ENCODE measurements around the gene PRPF31. TPM values are rescaled to one million over a fixed set of nuclear protein-coding genes. Genes with fewer than 3 reads are reported as not detected.

Gene PRPF31
- polyA plus RNA-seq, 1 of the 3 experiments (the other 2 are of a cell fraction), result 81.0 TPM

- POLR2A ChIA-PET, result no interaction called here
- Histone ChIP-seq H3K4me1 (ENCODE audit: control insufficient read depth in 1 of 2, insufficient read depth in 2 of 2, low read depth in 1 of 2, low read length in 1 of 2) (no peaks in the 10 kb centered on the region), H3K9me2 (no peaks in the 10 kb centered on the region), H3K36me3 (replicated peaks in 1 of 2; ENCODE audit: control insufficient read depth in 1 of 2, insufficient read depth in 2 of 2, low read length in 1 of 2) (no peaks in the 10 kb centered on the region), H3K9me3 (no peaks in the 10 kb centered on the region), H3K4me3 (ENCODE audit: low read depth in 2 of 2, low read length in 1 of 2) (no peak overlapping the region), H3F3A (replicated peaks; ENCODE audit: insufficient read depth) (no peaks in the 10 kb centered on the region), H4K20me1 (ENCODE audit: insufficient read depth) (no peaks in the 10 kb centered on the region), H3K27me3 (ENCODE audit: insufficient read depth) (peaks cover 66% of the 10 kb centered on the region; the same call in 1 of the 2 replicates), H3K79me2 (ENCODE audit: insufficient read depth) (no peaks in the 10 kb centered on the region), H3K4me2 (no peak overlapping the region), H3K9ac (no peak overlapping the region), H2AFZ (ENCODE audit: low read depth) (no peak overlapping the region), H3K27ac (ENCODE audit: low read depth in 2 of 2, low read length in 1 of 2) (no peak overlapping the region)
- 26% methylated on average over 9 of the region's 10 CpGs for WGBS (ENCODE audit: low lambda C conversion rate)
- DNase-seq, result no peak
- TF ChIP-seq NFIC (IDR thresholded peaks at IDR 0.05; ENCODE audit: borderline replicate concordance), result no peak
- TF ChIP-seq RFX5 (IDR thresholded peaks at IDR 0.05; ENCODE audit: low read length), result no peak
- no peak for TF ChIP-seq GABPA (IDR thresholded peaks at IDR 0.05; ENCODE audit: low read depth)
- TF ChIP-seq FOSL2 (IDR thresholded peaks at IDR 0.05; ENCODE audit: borderline replicate concordance, low read depth), result no peak
- no peak for TF ChIP-seq SIN3A (IDR thresholded peaks at IDR 0.05; ENCODE audit: borderline replicate concordance, low read depth, low read length)
- TF ChIP-seq, protein P1, sequence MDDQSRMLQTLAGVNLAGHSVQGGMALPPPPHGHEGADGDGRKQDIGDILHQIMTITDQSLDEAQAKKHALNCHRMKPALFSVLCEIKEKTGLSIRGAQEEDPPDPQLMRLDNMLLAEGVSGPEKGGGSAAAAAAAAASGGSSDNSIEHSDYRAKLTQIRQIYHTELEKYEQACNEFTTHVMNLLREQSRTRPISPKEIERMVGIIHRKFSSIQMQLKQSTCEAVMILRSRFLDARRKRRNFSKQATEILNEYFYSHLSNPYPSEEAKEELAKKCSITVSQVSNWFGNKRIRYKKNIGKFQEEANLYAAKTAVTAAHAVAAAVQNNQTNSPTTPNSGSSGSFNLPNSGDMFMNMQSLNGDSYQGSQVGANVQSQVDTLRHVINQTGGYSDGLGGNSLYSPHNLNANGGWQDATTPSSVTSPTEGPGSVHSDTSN (IDR thresholded peaks at IDR 0.05), result no peak
- no peak for TF ChIP-seq FOXJ3 (CRISPR knock-in tag; IDR thresholded peaks at IDR 0.05)
- TF ChIP-seq SMC3 (IDR thresholded peaks at IDR 0.05; ENCODE audit: low read depth, low read length), result no peak
- no peak for TF ChIP-seq TCF12 (IDR thresholded peaks at IDR 0.05)
- no peak for TF ChIP-seq JUND (IDR thresholded peaks at IDR 0.05)
- TF ChIP-seq EZH2phosphoT487 (IDR thresholded peaks at IDR 0.05; ENCODE audit: borderline replicate concordance, low read depth), result no peak
- TF ChIP-seq IRF3 (IDR thresholded peaks at IDR 0.05; ENCODE audit: low read depth, low read length), result no peak
- TF ChIP-seq RAD21 (IDR thresholded peaks at IDR 0.05; ENCODE audit: low read length), result no peak
- TF ChIP-seq CHD2 (IDR thresholded peaks at IDR 0.05; ENCODE audit: low read length, partially characterized antibody), result no peak
- no peak for TF ChIP-seq GATA2 (CRISPR knock-in tag; IDR thresholded peaks at IDR 0.05)
- no peak for TF ChIP-seq MEF2A (IDR thresholded peaks at IDR 0.05; ENCODE audit: borderline replicate concordance, low read depth)
- no peak for TF ChIP-seq POLR2AphosphoS5 (IDR thresholded peaks at IDR 0.05; ENCODE audit: low read depth, low read length)
- no peak for TF ChIP-seq RCOR1 (IDR thresholded peaks at IDR 0.05; ENCODE audit: low read length)
- TF ChIP-seq MXI1 (IDR thresholded peaks at IDR 0.05; ENCODE audit: low read depth, low read length), result no peak
- TF ChIP-seq, protein P2, sequence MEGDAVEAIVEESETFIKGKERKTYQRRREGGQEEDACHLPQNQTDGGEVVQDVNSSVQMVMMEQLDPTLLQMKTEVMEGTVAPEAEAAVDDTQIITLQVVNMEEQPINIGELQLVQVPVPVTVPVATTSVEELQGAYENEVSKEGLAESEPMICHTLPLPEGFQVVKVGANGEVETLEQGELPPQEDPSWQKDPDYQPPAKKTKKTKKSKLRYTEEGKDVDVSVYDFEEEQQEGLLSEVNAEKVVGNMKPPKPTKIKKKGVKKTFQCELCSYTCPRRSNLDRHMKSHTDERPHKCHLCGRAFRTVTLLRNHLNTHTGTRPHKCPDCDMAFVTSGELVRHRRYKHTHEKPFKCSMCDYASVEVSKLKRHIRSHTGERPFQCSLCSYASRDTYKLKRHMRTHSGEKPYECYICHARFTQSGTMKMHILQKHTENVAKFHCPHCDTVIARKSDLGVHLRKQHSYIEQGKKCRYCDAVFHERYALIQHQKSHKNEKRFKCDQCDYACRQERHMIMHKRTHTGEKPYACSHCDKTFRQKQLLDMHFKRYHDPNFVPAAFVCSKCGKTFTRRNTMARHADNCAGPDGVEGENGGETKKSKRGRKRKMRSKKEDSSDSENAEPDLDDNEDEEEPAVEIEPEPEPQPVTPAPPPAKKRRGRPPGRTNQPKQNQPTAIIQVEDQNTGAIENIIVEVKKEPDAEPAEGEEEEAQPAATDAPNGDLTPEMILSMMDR (IDR thresholded peaks at IDR 0.05), result no peak
- CTCF ChIA-PET, result no interaction called here
These were observed 41.7 kb upstream of the PRPF31 start for GRCh38 chr19:54073829-54074228.
